ENCODE measurements around the gene PTPRN2.

GRCh38 chr7:158023681-158024350 lies 563.8 kb downstream of the PTPRN2 start:
- TF ChIP-seq CTCF (IDR thresholded peaks at IDR 0.05) (no peak), POLR2AphosphoS5 (IDR thresholded peaks at IDR 0.05) (no peak), EP300 (IDR thresholded peaks at IDR 0.05) (no peak), POLR2A (IDR thresholded peaks at IDR 0.05) (no peak)

All from sigmoid colon (tissue), 4 donors.